Tibial artery (tissue), 4 donors: Measurements from ENCODE around the gene KATNAL2.

Source experiments
- DNase-seq, 2 donors: peaks; one replicate each; pipeline ENCODE4 v3.0.0-alpha.2; 2019
- H3K27ac ChIP-seq, 2 donors: fragments of 200-600 bp; sonication (generic) in 1 of 2; 1 replicate in 1 of 2; 2 replicates in 1 of 2; pipeline ENCODE4 v1.5.1; 2018 to 2019; ENCODE audit warnings: mild to moderate bottlenecking in 1 of 2
- H3K27me3 ChIP-seq, 2 donors: fragments of 200-600 bp; sonication (generic) in 1 of 2; one replicate each; pipeline versions ENCODE4 v1.5.1 to v1.6.0; 2016 to 2019
- H3K36me3 ChIP-seq, 3 donors: fragments of 200-600 bp; sonication (generic) in 2 of 3; one replicate each; pipeline ENCODE4 v1.5.1; 2016 to 2019; ENCODE audit warnings: mild to moderate bottlenecking in 2 of 3
- H3K4me1 ChIP-seq, 4 donors: fragments of 200-600 bp; sonication (generic) in 2 of 4; 1 replicate in 3 of 4; 2 replicates in 1 of 4; pipeline ENCODE4 v1.5.1; 2016 to 2019
- H3K4me3 ChIP-seq, 2 donors: fragments of 200-600 bp; sonication (generic) in 1 of 2; 1 replicate in 1 of 2; 2 replicates in 1 of 2; pipeline ENCODE4 v1.5.1; 2018 to 2019; ENCODE audit warnings: mild to moderate bottlenecking in 2 of 2
- H3K9me3 ChIP-seq, 3 donors: fragments of 200-600 bp; sonication (generic) in 1 of 3; one replicate each; pipeline ENCODE4 v1.5.1; 2016 to 2019
- CTCF ChIP-seq, 2 experiments: fragments of 200-600 bp in 1 of 2; fragments of 450-650 bp in 1 of 2; IDR thresholded peaks; one replicate each; pipeline ENCODE4 v1.5.1; 2017 to 2019; ENCODE audit warnings: antibody characterized with exemption in 2 of 2, mild to moderate bottlenecking in 1 of 2, moderate library complexity in 1 of 2
- intact Hi-C: fragments of 100-400 bp; cut with DNase I; formaldehyde crosslinking; loops from one replicate; pipeline ENCODE4 v1.15.0; 2023; ENCODE audit warnings: low total_unique reads

Gene KATNAL2

GRCh38 chr18:47087676-47088075, 170.3 kb downstream of the KATNAL2 start:
- H3K27ac ChIP-seq: no peak overlapping the region
- DNase-seq: no peak
- intact Hi-C loops: no loop called here
- no peaks in the 10 kb centered on the region for H3K36me3 ChIP-seq
- H3K4me1 ChIP-seq: no peaks in the 10 kb centered on the region
- no peak for TF ChIP-seq CTCF (IDR thresholded peaks at IDR 0.05)
- no peak overlapping the region for H3K4me3 ChIP-seq
- H3K27me3 ChIP-seq: no peaks in the 10 kb centered on the region
- H3K9me3 ChIP-seq: no peaks in the 10 kb centered on the region

GRCh38 chr18:47095810-47096209, 178.4 kb downstream of the KATNAL2 start:
- H3K9me3 ChIP-seq: no peaks in the 10 kb centered on the region
- H3K27me3 ChIP-seq: no peaks in the 10 kb centered on the region
- DNase-seq: no peak
- no peak overlapping the region for H3K4me3 ChIP-seq
- no peaks in the 10 kb centered on the region for H3K36me3 ChIP-seq
- TF ChIP-seq CTCF (IDR thresholded peaks at IDR 0.05): no peak
- intact Hi-C loops: no loop called here
- no peaks in the 10 kb centered on the region for H3K4me1 ChIP-seq
- H3K27ac ChIP-seq: no peak overlapping the region

GRCh38 chr18:47100212-47100831, 182.9 kb downstream of the KATNAL2 start:
- peak in 1 of 2 donors; percentile 22 for DNase-seq
- Histone ChIP-seq H3K9me3 (no peaks in the 10 kb centered on the region), H3K27ac (no peak overlapping the region), H3K4me1 (no peaks in the 10 kb centered on the region), H3K36me3 (peaks cover 5 to 14% (median 9%) of the 10 kb centered on the region in 3 donors), H3K27me3 (no peaks in the 10 kb centered on the region), H3K4me3 (no peak overlapping the region)
- intact Hi-C loops: loop anchor here (5.0 to 10.0 kb wide), 2 partner anchors 104 to 652 kb away; no protein-coding TSS in a partner anchor
- peak; percentile 65 to 73 for TF ChIP-seq CTCF (IDR thresholded peaks at IDR 0.05)

GRCh38 chr18:47108373-47108772, 191.0 kb downstream of the KATNAL2 start:
- Histone ChIP-seq H3K4me1 (no peaks in the 10 kb centered on the region), H3K4me3 (no peak overlapping the region), H3K36me3 (peaks cover 51 to 90% (median 59%) of the 10 kb centered on the region in 3 donors), H3K27me3 (no peaks in the 10 kb centered on the region), H3K9me3 (no peaks in the 10 kb centered on the region), H3K27ac (no peak overlapping the region)
- TF ChIP-seq CTCF (IDR thresholded peaks at IDR 0.05): no peak
- DNase-seq: no peak
- intact Hi-C loops: loop anchor here (10.0 kb wide), 1 partner anchor 96 kb away; no protein-coding TSS in a partner anchor

- Histone ChIP-seq H3K4me1 (no peaks in the 10 kb centered on the region), H3K4me3 (no peak overlapping the region), H3K9me3 (no peaks in the 10 kb centered on the region), H3K27ac (no peak overlapping the region), H3K36me3 (peaks cover 55 to 93% (median 59%) of the 10 kb centered on the region in 3 donors), H3K27me3 (no peaks in the 10 kb centered on the region)
- no peak for DNase-seq
- no peak for TF ChIP-seq CTCF (IDR thresholded peaks at IDR 0.05)
- intact Hi-C loops: loop anchor here (10.0 kb wide), 1 partner anchor 96 kb away; no protein-coding TSS in a partner anchor
Measured at GRCh38 chr18:47108998-47109405, 191.6 kb downstream of the KATNAL2 start.
